PC-3 (cell line): ENCODE measurements around the gene TPT1.

Source experiments
- EZH2 ChIP-seq: fragments of 300-600 bp; sonication (generic); IDR thresholded peaks from one replicate; pipeline ENCODE4 v1.6.1; 2017; ENCODE audit warnings: antibody characterized with exemption, mild to moderate bottlenecking, low read length; ENCODE audit not compliant: unreplicated experiment
- EZH2phosphoT487 ChIP-seq: fragments of 300-600 bp; sonication (generic); IDR thresholded peaks from 2 replicates; pipeline ENCODE4 v1.6.1; 2018; ENCODE audit warnings: mild to moderate bottlenecking, antibody characterized with exemption, low read length, borderline replicate concordance
- TF ChIP-seq, protein P1 (sequence below): fragments of 300-600 bp; sonication (generic); conservative IDR thresholded peaks from 2 replicates; pipeline ENCODE4 v1.5.1; 2017; ENCODE audit warnings: antibody characterized with exemption, low read depth, mild to moderate bottlenecking, low read length

DNA sequence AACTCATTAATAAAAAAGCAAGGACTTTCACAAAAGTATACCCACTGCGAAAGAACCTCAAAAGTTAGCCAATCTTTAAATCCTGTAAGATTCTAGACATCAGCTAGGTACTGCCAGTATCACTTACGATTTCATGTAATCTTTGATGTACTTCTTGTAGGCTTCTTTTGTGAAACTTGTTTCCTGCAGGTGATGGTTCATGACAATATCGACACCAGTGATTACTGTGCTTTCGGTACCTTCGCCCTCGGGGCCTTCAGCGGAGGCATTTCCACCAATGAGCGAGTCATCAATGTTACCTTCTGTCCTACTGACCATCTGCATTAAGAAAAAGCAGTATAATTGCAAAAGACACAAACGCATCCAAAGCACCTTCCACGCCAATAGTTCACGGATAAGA lies 1.1 kb downstream of the TPT1 start:
- no peak for TF ChIP-seq EZH2
- TF ChIP-seq, protein P1, sequence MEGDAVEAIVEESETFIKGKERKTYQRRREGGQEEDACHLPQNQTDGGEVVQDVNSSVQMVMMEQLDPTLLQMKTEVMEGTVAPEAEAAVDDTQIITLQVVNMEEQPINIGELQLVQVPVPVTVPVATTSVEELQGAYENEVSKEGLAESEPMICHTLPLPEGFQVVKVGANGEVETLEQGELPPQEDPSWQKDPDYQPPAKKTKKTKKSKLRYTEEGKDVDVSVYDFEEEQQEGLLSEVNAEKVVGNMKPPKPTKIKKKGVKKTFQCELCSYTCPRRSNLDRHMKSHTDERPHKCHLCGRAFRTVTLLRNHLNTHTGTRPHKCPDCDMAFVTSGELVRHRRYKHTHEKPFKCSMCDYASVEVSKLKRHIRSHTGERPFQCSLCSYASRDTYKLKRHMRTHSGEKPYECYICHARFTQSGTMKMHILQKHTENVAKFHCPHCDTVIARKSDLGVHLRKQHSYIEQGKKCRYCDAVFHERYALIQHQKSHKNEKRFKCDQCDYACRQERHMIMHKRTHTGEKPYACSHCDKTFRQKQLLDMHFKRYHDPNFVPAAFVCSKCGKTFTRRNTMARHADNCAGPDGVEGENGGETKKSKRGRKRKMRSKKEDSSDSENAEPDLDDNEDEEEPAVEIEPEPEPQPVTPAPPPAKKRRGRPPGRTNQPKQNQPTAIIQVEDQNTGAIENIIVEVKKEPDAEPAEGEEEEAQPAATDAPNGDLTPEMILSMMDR = no peak
- TF ChIP-seq EZH2phosphoT487 = no peak
